Type B pancreatic cell (in vitro differentiated cells): ENCODE results near the gene SET. TPM values are rescaled to one million over a fixed set of nuclear protein-coding genes. Genes with fewer than 3 reads are reported as not detected.
"Not testable (repeated sequence)": the region's sequence is repeated elsewhere in the genome, so short reads cannot be mapped to it uniquely, and the experiment has no call there.

Experiments
- DNase-seq: peaks from one replicate; pipeline ENCODE4 v3.0.0; 2021; ENCODE audit warnings: mixed read lengths; ENCODE audit not compliant: unreplicated experiment; ENCODE audit errors: extremely low spot score
- H3K27ac Mint-ChIP-seq: 2 replicates; pipeline ENCODE4 v1.8.0; 2021; ENCODE audit warnings: mild to moderate bottlenecking, mixed read lengths
- H3K27me3 Mint-ChIP-seq: 2 replicates; pipeline ENCODE4 v1.8.0; 2021; ENCODE audit warnings: mixed read lengths
- H3K36me3 Mint-ChIP-seq: 2 replicates; pipeline ENCODE4 v1.8.0; 2021; ENCODE audit warnings: mixed read lengths
- H3K4me1 Mint-ChIP-seq: one replicate; pipeline ENCODE4 v1.8.0; 2021; ENCODE audit warnings: mixed read lengths; ENCODE audit not compliant: unreplicated experiment
- H3K4me3 Mint-ChIP-seq: 2 replicates; pipeline ENCODE4 v1.8.0; 2021; ENCODE audit warnings: mild to moderate bottlenecking, mixed read lengths
- H3K9me3 Mint-ChIP-seq: 2 replicates; pipeline ENCODE4 v1.8.0; 2021; ENCODE audit warnings: mixed read lengths
- CTCF ChIP-seq: fragments of 200-600 bp; sonication (generic); conservative IDR thresholded peaks from 2 replicates; pipeline ENCODE4 v1.5.0; 2021; ENCODE audit warnings: antibody characterized with exemption, mild to moderate bottlenecking
- total RNA-seq: library from RNA; stranded (reverse); gene quantifications from 2 replicates; pipeline ENCODE4 v1.2.1, GENCODE V29; 2021; ENCODE audit warnings: low replicate concordance

SET gene
- total RNA-seq, 1 donor from 2014 or later = 545 TPM

DNA sequence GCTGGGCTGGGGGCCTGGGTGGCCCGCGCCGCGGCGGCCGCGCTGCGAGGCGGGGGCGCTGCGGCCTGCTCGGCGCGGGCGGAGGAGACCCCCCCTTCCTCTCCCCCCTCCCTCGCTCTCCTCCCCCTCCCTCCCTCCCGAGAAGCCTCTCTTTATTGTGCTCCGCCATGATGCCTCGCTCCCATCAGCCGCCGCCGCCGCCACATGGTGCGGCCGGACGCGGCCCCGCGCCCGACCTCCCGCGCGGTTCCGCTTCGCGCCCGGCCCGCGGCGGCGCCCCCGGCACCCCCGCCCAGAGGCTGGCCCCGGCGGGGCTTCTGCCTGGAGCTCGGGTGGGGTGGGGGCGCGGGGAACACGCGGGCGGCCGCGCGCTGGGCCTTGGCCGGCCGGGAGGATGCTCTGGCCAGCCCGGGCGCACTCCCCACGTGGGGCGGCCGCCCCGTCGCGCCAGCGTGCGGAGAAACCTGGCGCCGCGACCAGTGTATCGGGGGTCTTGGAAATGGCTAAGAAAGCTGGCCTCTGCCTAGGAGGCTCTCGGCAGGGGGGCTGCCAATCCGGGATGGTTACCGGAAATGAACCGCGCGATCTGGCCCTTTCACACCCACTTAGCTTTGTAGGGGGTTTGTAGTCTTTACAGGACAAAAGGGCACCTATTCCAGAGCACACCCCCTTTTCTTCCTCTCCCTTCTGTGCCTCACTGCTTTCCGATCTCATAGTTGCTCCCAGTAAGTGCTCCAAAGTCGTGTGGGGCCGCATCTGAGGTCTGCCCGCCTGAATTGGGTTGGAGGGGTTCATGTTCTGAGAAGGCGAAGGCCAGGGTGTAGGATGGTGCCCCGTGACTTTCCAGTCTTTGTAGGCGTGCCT lies 1.0 kb downstream of the SET start:
- H3K9me3 Mint-ChIP-seq = no peaks in the 10 kb centered on the region
- H3K36me3 Mint-ChIP-seq = peaks cover 31% of the 10 kb centered on the region
- H3K27me3 Mint-ChIP-seq = peaks cover 4% of the 10 kb centered on the region
- H3K27ac Mint-ChIP-seq = peak overlapping the region; percentile 97
- H3K4me3 Mint-ChIP-seq = peak overlapping the region; percentile 100
- peaks cover 31% of the 10 kb centered on the region for H3K4me1 Mint-ChIP-seq
- DNase-seq = no peak
- no peak for TF ChIP-seq CTCF

- peaks cover 28% of the 10 kb centered on the region for H3K36me3 Mint-ChIP-seq
Observed at GRCh38 chr9:128690684-128691034, 1.6 kb downstream of the SET start.

GRCh38 chr9:128693738-128694137 lies 4.7 kb downstream of the SET start:
- DNase-seq, H3K4me3 Mint-ChIP-seq, H3K27ac Mint-ChIP-seq, H3K4me1 Mint-ChIP-seq, H3K27me3 Mint-ChIP-seq, H3K9me3 Mint-ChIP-seq: not testable (repeated sequence)
- H3K36me3 Mint-ChIP-seq = peaks cover 40% of the 10 kb centered on the region

More at GRCh38 chr9:128690684-128691034, 1.6 kb downstream of the SET start:
- DNase-seq = no peak
- Mint-ChIP-seq H3K4me3 (peak overlapping the region; percentile 100), H3K27me3 (peaks cover 4% of the 10 kb centered on the region), H3K9me3 (no peaks in the 10 kb centered on the region), H3K4me1 (peaks cover 25% of the 10 kb centered on the region), H3K27ac (peak overlapping the region; percentile 97)
- TF ChIP-seq CTCF = no peak

DNA sequence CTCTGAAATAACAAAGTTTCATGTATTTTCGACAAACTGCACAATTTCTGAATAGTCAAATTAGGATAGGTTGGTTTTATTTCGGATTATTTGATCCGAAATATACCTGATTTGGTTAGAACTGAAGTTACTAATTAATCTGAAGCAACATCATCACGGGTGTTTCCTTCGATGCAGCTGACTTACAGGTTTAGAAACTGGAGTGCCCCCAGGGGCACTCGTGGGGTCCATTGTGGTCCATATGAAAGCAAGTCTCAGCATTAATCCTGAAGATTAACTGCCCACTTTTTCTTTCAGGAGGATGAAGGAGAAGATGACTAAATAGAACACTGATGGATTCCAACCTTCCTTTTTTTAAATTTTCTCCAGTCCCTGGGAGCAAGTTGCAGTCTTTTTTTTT lies 5.3 kb downstream of the SET start:
- no peak overlapping the region for H3K4me3 Mint-ChIP-seq
- H3K27me3 Mint-ChIP-seq = peaks cover 4% of the 10 kb centered on the region
- peaks cover 40% of the 10 kb centered on the region for H3K36me3 Mint-ChIP-seq
- H3K27ac Mint-ChIP-seq = no peak overlapping the region
- H3K4me1 Mint-ChIP-seq = peaks cover 8% of the 10 kb centered on the region
- TF ChIP-seq CTCF = no peak
- no peak for DNase-seq
- H3K9me3 Mint-ChIP-seq = no peaks in the 10 kb centered on the region

- H3K9me3 Mint-ChIP-seq = no peaks in the 10 kb centered on the region
- no peak for DNase-seq
- TF ChIP-seq CTCF = no peak
- no peaks in the 10 kb centered on the region for H3K4me1 Mint-ChIP-seq
- peaks cover 26% of the 10 kb centered on the region for H3K36me3 Mint-ChIP-seq
- H3K27ac Mint-ChIP-seq = peak overlapping the region; percentile 18
- no peaks in the 10 kb centered on the region for H3K27me3 Mint-ChIP-seq
- no peak overlapping the region for H3K4me3 Mint-ChIP-seq
Observed at GRCh38 chr9:128696923-128697707, 8.1 kb downstream of the SET start.

DNA sequence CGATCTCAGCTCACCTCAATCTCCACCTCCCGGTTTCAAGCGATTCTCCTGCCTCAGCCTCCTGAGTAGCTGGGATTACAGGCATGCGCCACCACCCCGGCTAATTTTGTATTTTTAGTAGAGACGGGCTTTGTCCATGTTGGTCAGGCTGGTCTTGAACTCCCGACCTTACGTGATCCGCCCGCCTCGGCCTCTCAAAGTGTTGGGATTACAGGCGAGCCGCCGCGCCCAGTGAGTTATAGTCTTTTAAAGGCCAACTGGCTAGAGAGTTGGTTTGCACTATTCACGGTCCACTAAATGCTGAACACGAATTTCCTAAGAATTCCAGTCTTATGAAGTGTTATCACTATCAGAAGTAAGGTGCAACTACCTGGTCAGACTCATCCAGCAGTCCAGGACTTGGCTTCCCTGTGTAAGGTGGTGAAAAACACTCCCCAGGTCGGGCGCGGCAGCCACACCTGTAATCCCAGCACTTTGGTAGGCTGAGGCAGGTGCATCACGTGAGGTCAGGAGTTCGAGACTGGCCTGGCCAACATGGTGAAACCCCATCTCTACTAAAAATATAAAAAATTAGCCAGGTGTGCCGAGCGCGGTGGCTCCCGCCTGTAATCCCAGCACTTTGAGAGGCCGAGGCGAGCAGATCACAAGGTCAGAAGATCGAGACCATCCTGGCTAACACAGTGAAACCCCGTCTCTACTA lies 10.2 kb downstream of the SET start:
- not testable (repeated sequence) for DNase-seq

More for the DNA sequence above, 10.2 kb downstream of the SET start:
- H3K9me3 Mint-ChIP-seq, H3K4me1 Mint-ChIP-seq, H3K27me3 Mint-ChIP-seq, H3K27ac Mint-ChIP-seq, H3K4me3 Mint-ChIP-seq: not testable (repeated sequence)
- peaks cover 12% of the 10 kb centered on the region for H3K36me3 Mint-ChIP-seq
